Naive thymus-derived CD4-positive, alpha-beta T cell (primary cell): ENCODE data around the gene SERPINB12. TPM values are rescaled to one million over a fixed set of nuclear protein-coding genes. Genes with fewer than 3 reads are reported as not detected.

Experiments
- ATAC-seq: fragments of 150-1000 bp; cut with Tn5 transposase; 2 replicates; pipeline ENCODE4 v1.10.0; 2021; ENCODE audit warnings: mild to moderate bottlenecking, moderate library complexity
- CTCF ChIA-PET: fragments of 350-600 bp; sonication (Branson Sonifier 250); formaldehyde crosslinking; loops from one replicate; lab custom pipeline; 2021; ENCODE audit warnings: antibody characterized with exemption; lab: Charles Lee
- POLR2A ChIA-PET: fragments of 350-600 bp; sonication (Branson Sonifier 250); formaldehyde crosslinking; loops from one replicate; lab custom pipeline; 2021; ENCODE audit warnings: antibody characterized with exemption, inconsistent platforms; lab: Charles Lee
- DNase-seq, 9 donors: peaks; one replicate each; pipeline versions ENCODE4 v3.0.0 to v3.0.0-alpha.2; 2020 to 2022; ENCODE audit warnings: mixed read lengths in 1 of 9
- H3K27ac ChIP-seq: one replicate; pipeline ENCODE4 v1.7.0; 2013; ENCODE audit warnings: mild to moderate bottlenecking, low read depth, low read length, moderate library complexity
- H3K27me3 ChIP-seq, 2 donors: one replicate each; pipeline ENCODE4 v1.7.0; 2013; ENCODE audit warnings: low read length in 2 of 2, mild to moderate bottlenecking in 2 of 2, moderate library complexity in 2 of 2; ENCODE audit not compliant: control insufficient read depth in 2 of 2, insufficient read depth in 2 of 2
- H3K36me3 ChIP-seq, 3 experiments: 1 replicate in 2 of 3; 2 replicates in 1 of 3; pipeline ENCODE4 v1.7.0; 2013; ENCODE audit warnings: low read length in 3 of 3, mild to moderate bottlenecking in 3 of 3, moderate library complexity in 1 of 3; ENCODE audit not compliant: insufficient read depth in 3 of 3, control insufficient read depth in 2 of 3
- H3K4me1 ChIP-seq, 2 donors: one replicate each; pipeline ENCODE4 v1.7.0; 2013; ENCODE audit warnings: low read length in 2 of 2, mild to moderate bottlenecking in 2 of 2, moderate library complexity in 1 of 2; ENCODE audit not compliant: control insufficient read depth in 2 of 2, insufficient read depth in 2 of 2
- H3K4me3 ChIP-seq: 2 replicates; pipeline ENCODE4 v1.7.0; 2013; ENCODE audit warnings: mild to moderate bottlenecking, low read length
- H3K9me3 ChIP-seq, 3 experiments: 1 replicate in 2 of 3; 2 replicates in 1 of 3; pipeline ENCODE4 v1.7.0; 2013; ENCODE audit warnings: low read length in 3 of 3; ENCODE audit not compliant: control insufficient read depth in 2 of 3
- H3K27ac Mint-ChIP-seq, 9 donors: one replicate each; pipeline ENCODE4 v1.8.0; 2020 to 2022; ENCODE audit warnings: mixed read lengths in 9 of 9, mild to moderate bottlenecking in 8 of 9, moderate library complexity in 5 of 9, inconsistent platforms in 2 of 9
- H3K27me3 Mint-ChIP-seq, 5 donors: one replicate each; pipeline ENCODE4 v1.8.0; 2021 to 2022; ENCODE audit warnings: mixed read lengths in 5 of 5, mild to moderate bottlenecking in 1 of 5
- H3K36me3 Mint-ChIP-seq, 5 donors: one replicate each; pipeline ENCODE4 v1.8.0; 2020 to 2022; ENCODE audit warnings: mixed read lengths in 5 of 5, mild to moderate bottlenecking in 3 of 5, inconsistent platforms in 1 of 5
- H3K4me1 Mint-ChIP-seq, 7 donors: one replicate each; pipeline ENCODE4 v1.8.0; 2020 to 2022; ENCODE audit warnings: mixed read lengths in 7 of 7, mild to moderate bottlenecking in 3 of 7, inconsistent platforms in 1 of 7
- H3K4me3 Mint-ChIP-seq, 10 donors: one replicate each; pipeline ENCODE4 v1.8.0; 2020 to 2022; ENCODE audit warnings: mild to moderate bottlenecking in 10 of 10, mixed read lengths in 10 of 10, moderate library complexity in 6 of 10, inconsistent platforms in 2 of 10
- H3K9me3 Mint-ChIP-seq, 11 donors: one replicate each; pipeline ENCODE4 v1.8.0; 2020 to 2022; ENCODE audit warnings: mixed read lengths in 11 of 11, mild to moderate bottlenecking in 4 of 11, inconsistent platforms in 1 of 11, moderate library complexity in 1 of 11
- intact Hi-C, 2 donors: fragments of 100-400 bp; cut with micrococcal nuclease; formaldehyde crosslinking; loops; one replicate each; pipeline ENCODE4 v1.15.1; 2023
- polyA plus RNA-seq, 2 donors: library from polyadenylated mRNA; unstranded; fragments of 300-500 nt; fragmentation: Illumina TruSeq; gene quantifications; one replicate each; pipeline ENCODE4 v1.2.3, GENCODE V29; 2021
- total RNA-seq, 6 experiments: library from RNA in 5 of 6; stranded (reverse) in 5 of 6; gene quantifications; 1 replicate in 5 of 6; 2 replicates in 1 of 6; pipeline ENCODE4 v1.2.3 and lab custom pipeline; 2021 to 2026

The SERPINB12 gene
- total and polyA plus RNA-seq, 7 experiments from 2014 or later: not detected

- H3K27ac Mint-ChIP-seq: no peak overlapping the region
- ChIA-PET CTCF (no interaction called here), POLR2A (no interaction called here)
- no peaks in the 10 kb centered on the region for H3K4me1 Mint-ChIP-seq
- H3K27me3 Mint-ChIP-seq: peaks cover 0 to 9% (median 2%) of the 10 kb centered on the region in 5 donors
- Histone ChIP-seq H3K4me3 (no peak overlapping the region), H3K9me3 (no peaks in the 10 kb centered on the region), H3K36me3 (no peaks in the 10 kb centered on the region), H3K27me3 (no peaks in the 10 kb centered on the region), H3K4me1 (no peaks in the 10 kb centered on the region), H3K27ac (no peak overlapping the region)
- intact Hi-C loops: no loop called here
- no peaks in the 10 kb centered on the region for H3K36me3 Mint-ChIP-seq
- H3K9me3 Mint-ChIP-seq: peaks cover 0 to 2% (median 0%) of the 10 kb centered on the region in 11 donors
- DNase-seq (no peak), ATAC-seq (no peak)
- no peak overlapping the region for H3K4me3 Mint-ChIP-seq
Measured at GRCh38 chr18:63590966-63591695, 49.0 kb downstream of the SERPINB12 start.

DNA sequence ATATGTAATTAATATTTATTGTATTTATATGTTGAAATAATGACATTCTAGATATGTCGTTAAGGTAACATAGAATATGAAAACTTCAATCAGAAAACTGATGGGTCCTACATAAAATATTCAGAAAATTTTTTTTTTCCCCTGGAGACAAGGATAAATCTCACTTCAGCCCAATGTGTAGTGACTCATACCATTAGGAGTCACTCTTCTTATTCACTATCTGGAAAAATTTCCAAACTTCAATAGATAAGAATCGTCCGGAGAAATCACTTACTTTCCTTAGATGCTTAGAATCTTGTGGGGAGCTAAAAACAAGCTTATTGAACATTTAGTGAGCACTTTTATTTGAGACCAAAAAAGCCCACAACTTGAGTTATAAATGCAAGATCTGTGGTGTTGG lies 49.6 kb downstream of the SERPINB12 start:
- CTCF ChIA-PET: no interaction called here
- Mint-ChIP-seq H3K36me3 (no peaks in the 10 kb centered on the region), H3K27me3 (peaks cover 0 to 9% (median 0%) of the 10 kb centered on the region in 5 donors), H3K27ac (no peak overlapping the region), H3K4me1 (no peaks in the 10 kb centered on the region), H3K4me3 (no peak overlapping the region), H3K9me3 (peaks cover 0 to 2% (median 0%) of the 10 kb centered on the region in 11 donors)
- ATAC-seq: no peak
- no peak overlapping the region for H3K4me3 ChIP-seq
- H3K27me3 ChIP-seq: no peaks in the 10 kb centered on the region
- H3K36me3 ChIP-seq: no peaks in the 10 kb centered on the region
- no peaks in the 10 kb centered on the region for H3K4me1 ChIP-seq
- no peak overlapping the region for H3K27ac ChIP-seq
- intact Hi-C loops: no loop called here
- POLR2A ChIA-PET: no interaction called here
- DNase-seq: no peak
- H3K9me3 ChIP-seq: no peaks in the 10 kb centered on the region

GRCh38 chr18:63592471-63592870 lies 50.3 kb downstream of the SERPINB12 start:
- H3K36me3 ChIP-seq: no peaks in the 10 kb centered on the region
- ChIA-PET CTCF (no interaction called here), POLR2A (no interaction called here)
- Mint-ChIP-seq H3K4me1 (no peaks in the 10 kb centered on the region), H3K9me3 (peaks cover 0 to 2% (median 0%) of the 10 kb centered on the region in 11 donors), H3K36me3 (no peaks in the 10 kb centered on the region), H3K4me3 (no peak overlapping the region), H3K27ac (no peak overlapping the region), H3K27me3 (peaks cover 0 to 9% (median 0%) of the 10 kb centered on the region in 5 donors)
- H3K27ac ChIP-seq: no peak overlapping the region
- no peaks in the 10 kb centered on the region for H3K9me3 ChIP-seq
- DNase-seq: no peak
- intact Hi-C loops: no loop called here
- no peaks in the 10 kb centered on the region for H3K27me3 ChIP-seq
- no peak overlapping the region for H3K4me3 ChIP-seq
- no peak for ATAC-seq
- no peaks in the 10 kb centered on the region for H3K4me1 ChIP-seq

- Histone ChIP-seq H3K36me3 (no peaks in the 10 kb centered on the region), H3K4me3 (no peak overlapping the region), H3K27ac (no peak overlapping the region), H3K9me3 (no peaks in the 10 kb centered on the region), H3K27me3 (no peaks in the 10 kb centered on the region), H3K4me1 (no peaks in the 10 kb centered on the region)
- intact Hi-C loops: no loop called here
- Mint-ChIP-seq H3K27me3 (peaks cover 0 to 17% (median 0%) of the 10 kb centered on the region in 5 donors), H3K36me3 (no peaks in the 10 kb centered on the region), H3K27ac (no peak overlapping the region), H3K9me3 (no peaks in the 10 kb centered on the region), H3K4me3 (no peak overlapping the region), H3K4me1 (no peaks in the 10 kb centered on the region)
- DNase-seq (no peak), ATAC-seq (no peak)
- ChIA-PET CTCF (no interaction called here), POLR2A (no interaction called here)
Measured at GRCh38 chr18:63596964-63597363, 54.8 kb downstream of the SERPINB12 start.

- ChIA-PET CTCF (no interaction called here), POLR2A (no interaction called here)
- Histone ChIP-seq H3K27me3 (no peaks in the 10 kb centered on the region), H3K36me3 (no peaks in the 10 kb centered on the region), H3K27ac (no peak overlapping the region), H3K4me1 (no peaks in the 10 kb centered on the region), H3K9me3 (no peaks in the 10 kb centered on the region), H3K4me3 (no peak overlapping the region)
- intact Hi-C loops: no loop called here
- no peaks in the 10 kb centered on the region for H3K4me1 Mint-ChIP-seq
- no peak for ATAC-seq
- peaks cover 3 to 20% (median 15%) of the 10 kb centered on the region in 5 donors for H3K27me3 Mint-ChIP-seq
- no peak overlapping the region for H3K4me3 Mint-ChIP-seq
- no peak for DNase-seq
- H3K9me3 Mint-ChIP-seq: peaks cover 0 to 2% (median 0%) of the 10 kb centered on the region in 11 donors
- H3K27ac Mint-ChIP-seq: no peak overlapping the region
- no peaks in the 10 kb centered on the region for H3K36me3 Mint-ChIP-seq
Measured at GRCh38 chr18:63603355-63603754, 61.2 kb downstream of the SERPINB12 start.

- Histone ChIP-seq H3K4me3 (no peak overlapping the region), H3K27me3 (no peaks in the 10 kb centered on the region), H3K36me3 (no peaks in the 10 kb centered on the region), H3K27ac (no peak overlapping the region), H3K9me3 (no peaks in the 10 kb centered on the region), H3K4me1 (no peaks in the 10 kb centered on the region)
- CTCF ChIA-PET: no interaction called here
- Mint-ChIP-seq H3K27me3 (peaks cover 3 to 20% (median 15%) of the 10 kb centered on the region in 5 donors), H3K36me3 (no peaks in the 10 kb centered on the region), H3K4me3 (no peak overlapping the region), H3K27ac (no peak overlapping the region), H3K9me3 (peaks cover 0 to 2% (median 0%) of the 10 kb centered on the region in 11 donors), H3K4me1 (no peaks in the 10 kb centered on the region)
- DNase-seq (no peak), ATAC-seq (no peak)
- intact Hi-C loops: no loop called here
- POLR2A ChIA-PET: no interaction called here
Measured at GRCh38 chr18:63603772-63604171, 61.6 kb downstream of the SERPINB12 start.
